ACC112 (cell line): ENCODE data around the gene HBE1.
"Not testable (repeated sequence)": the region's sequence is repeated elsewhere in the genome, so short reads cannot be mapped to it uniquely, and the experiment has no call there.

Source experiments
- H2AFZ ChIP-seq: fragments of 200-600 bp; sonication (generic); one replicate; pipeline ENCODE4 v1.6.0; 2017; ENCODE audit warnings: antibody characterized with exemption, low read length; ENCODE audit not compliant: unreplicated experiment
- H3K27ac ChIP-seq: fragments of 200-600 bp; sonication (generic); 2 replicates; pipeline ENCODE4 v1.5.1; 2014; ENCODE audit warnings: low read depth, mild to moderate bottlenecking, antibody characterized with exemption, low read length, moderate library complexity
- H3K27me3 ChIP-seq: fragments of 200-600 bp; sonication (generic); 2 replicates; pipeline ENCODE4 v1.6.1; 2014; ENCODE audit warnings: mild to moderate bottlenecking, antibody characterized with exemption, low read length, moderate library complexity, mixed read lengths; ENCODE audit not compliant: insufficient read depth
- H3K36me3 ChIP-seq: fragments of 200-600 bp; sonication (generic); 2 replicates; pipeline ENCODE4 v1.6.1; 2016; ENCODE audit warnings: mild to moderate bottlenecking, antibody characterized with exemption, low read length, moderate library complexity, mixed read lengths; ENCODE audit not compliant: insufficient read depth
- H3K4me1 ChIP-seq: fragments of 200-600 bp; sonication (generic); one replicate; pipeline ENCODE4 v1.6.1; 2016; ENCODE audit warnings: low read length, mixed read lengths; ENCODE audit not compliant: insufficient read depth, unreplicated experiment, control insufficient read depth
- H3K4me3 ChIP-seq: fragments of 200-600 bp; sonication (generic); 2 replicates; pipeline ENCODE4 v1.5.1; 2014; ENCODE audit warnings: mild to moderate bottlenecking, low read depth, low read length
- H3K79me2 ChIP-seq: fragments of 200-600 bp; sonication (generic); one replicate; pipeline ENCODE4 v1.6.0; 2016; ENCODE audit warnings: low read length; ENCODE audit not compliant: control insufficient read depth, unreplicated experiment, insufficient read depth

The HBE1 gene

DNA sequence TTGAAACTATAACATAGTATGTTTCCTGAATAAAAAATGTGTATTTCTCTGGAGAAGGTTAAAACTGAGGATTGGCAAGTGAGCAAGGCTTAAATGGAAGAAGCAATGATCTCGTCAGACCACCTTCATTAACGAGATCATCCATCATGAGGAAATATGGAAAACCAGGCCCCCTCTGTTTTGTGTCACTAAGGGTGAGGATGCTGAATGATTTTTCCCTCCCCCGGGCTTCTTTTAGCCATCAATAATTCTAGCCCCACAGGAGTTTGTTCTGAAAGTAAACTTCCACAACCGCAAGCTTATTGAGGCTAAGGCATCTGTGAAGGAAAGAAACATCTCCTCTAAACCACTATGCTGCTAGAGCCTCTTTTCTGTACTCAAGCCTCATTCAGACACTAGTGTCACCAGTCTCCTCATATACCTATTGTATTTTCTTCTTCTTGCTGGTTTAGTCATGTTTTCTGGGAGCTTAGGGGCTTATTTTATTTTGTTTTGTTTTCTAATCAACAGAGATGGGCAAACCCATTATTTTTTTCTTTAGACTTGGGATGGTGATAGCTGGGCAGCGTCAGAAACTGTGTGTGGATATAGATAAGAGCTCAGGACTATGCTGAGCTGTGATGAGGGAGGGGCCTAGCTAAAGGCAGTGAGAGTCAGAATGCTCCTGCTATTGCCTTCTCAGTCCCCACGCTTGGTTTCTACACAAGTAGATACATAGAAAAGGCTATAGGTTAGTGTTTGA is 5.8 kb upstream of the HBE1 start:
- Histone ChIP-seq H2AFZ (no peak overlapping the region), H3K79me2 (no peaks in the 10 kb centered on the region), H3K4me3 (no peak overlapping the region), H3K36me3 (no peaks in the 10 kb centered on the region), H3K27me3 (no peaks in the 10 kb centered on the region), H3K4me1 (peaks cover 14% of the 10 kb centered on the region), H3K27ac (no peak overlapping the region)

DNA sequence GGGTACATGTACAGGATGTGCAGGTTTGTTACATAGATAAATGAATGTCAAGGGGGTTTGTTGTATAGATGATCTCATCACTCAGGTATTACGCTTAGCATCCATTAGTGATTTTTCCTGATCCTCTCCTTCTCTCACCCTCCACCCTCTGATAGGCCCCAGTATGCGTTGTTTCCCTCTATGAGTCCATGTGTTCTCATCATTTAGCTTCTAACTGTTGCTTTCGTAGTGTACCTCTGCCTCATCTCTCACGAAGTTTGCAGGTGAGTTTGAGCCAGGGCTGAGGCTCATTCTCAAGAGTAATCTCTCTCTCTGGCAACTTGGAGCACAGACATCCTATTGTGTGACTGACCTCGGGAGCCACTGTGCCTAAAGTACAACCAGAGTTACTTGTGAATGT is 4.7 kb upstream of the HBE1 start:
- no peak overlapping the region for H3K27ac ChIP-seq
- H3K27me3 ChIP-seq = no peaks in the 10 kb centered on the region
- H3K4me3 ChIP-seq = no peak overlapping the region
- H2AFZ ChIP-seq = no peak overlapping the region
- H3K36me3 ChIP-seq = no peaks in the 10 kb centered on the region
- no peaks in the 10 kb centered on the region for H3K79me2 ChIP-seq
- H3K4me1 ChIP-seq = peaks cover 5% of the 10 kb centered on the region

DNA sequence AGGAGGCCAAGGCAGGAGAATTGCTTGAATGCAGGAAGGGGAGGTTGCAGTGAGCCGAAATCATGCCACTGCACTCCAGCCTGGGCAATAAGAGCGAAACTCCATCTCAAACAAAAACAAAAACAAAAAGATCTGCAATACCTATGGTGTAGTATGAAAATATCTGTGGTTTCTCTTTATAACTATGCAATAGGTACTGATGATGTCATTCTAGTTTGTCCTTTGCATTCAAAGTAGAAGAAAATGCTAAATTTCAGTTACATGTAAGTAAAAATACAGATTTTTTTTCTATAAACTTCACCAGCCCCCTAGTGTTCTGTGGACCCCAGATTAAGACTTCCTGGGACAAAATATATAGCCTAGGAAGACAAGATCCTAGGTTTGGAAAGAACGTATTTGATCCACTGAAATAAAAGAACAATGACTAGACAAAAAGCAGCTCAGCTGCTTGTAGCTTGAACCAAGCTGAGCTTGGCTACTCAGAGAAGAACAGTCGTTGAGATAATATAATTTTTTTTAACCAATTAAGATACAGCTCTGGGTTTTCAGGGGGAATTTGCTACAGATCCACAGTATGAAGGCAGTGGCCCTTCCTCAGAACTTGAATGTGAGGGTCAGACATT is 2.8 kb upstream of the HBE1 start:
- H3K27me3 ChIP-seq = no peaks in the 10 kb centered on the region

DNA sequence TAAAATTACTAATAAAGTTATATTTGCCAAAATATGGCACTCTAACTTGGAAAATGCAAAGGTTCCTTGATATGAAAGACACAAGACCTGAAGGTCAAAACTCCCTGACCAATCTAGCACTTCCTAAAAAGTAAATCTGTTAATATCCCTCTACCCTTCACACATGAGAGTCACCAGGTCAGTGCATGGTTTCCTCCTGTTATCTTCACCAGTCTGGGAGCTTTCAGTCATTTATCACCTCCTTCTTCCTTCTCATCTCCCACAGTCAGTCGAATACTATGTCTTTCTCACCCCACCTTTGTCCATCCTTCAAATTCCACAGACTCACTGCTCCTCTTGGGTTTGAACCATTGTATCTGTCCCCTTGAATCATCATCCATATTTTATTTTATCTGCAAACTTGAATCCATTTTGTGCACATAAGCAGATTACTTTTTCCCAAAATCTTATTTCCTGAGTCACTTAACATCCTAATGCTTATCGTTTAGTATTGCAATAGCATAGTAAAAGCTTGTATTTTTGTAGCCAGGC is 2.6 kb downstream of the HBE1 start:
- Histone ChIP-seq H3K79me2 (no peaks in the 10 kb centered on the region), H3K27me3 (no peaks in the 10 kb centered on the region), H3K4me1 (no peaks in the 10 kb centered on the region), H3K4me3 (no peak overlapping the region), H3K36me3 (no peaks in the 10 kb centered on the region), H3K27ac (no peak overlapping the region), H2AFZ (no peak overlapping the region)

More for the DNA sequence above, 2.8 kb upstream of the HBE1 start:
- Histone ChIP-seq H3K4me3 (no peak overlapping the region), H3K27ac (no peak overlapping the region), H3K4me1 (no peaks in the 10 kb centered on the region), H3K79me2 (no peaks in the 10 kb centered on the region), H3K36me3 (no peaks in the 10 kb centered on the region), H2AFZ (no peak overlapping the region)

- no peaks in the 10 kb centered on the region for H3K27me3 ChIP-seq
- H2AFZ ChIP-seq = no peak overlapping the region
- no peaks in the 10 kb centered on the region for H3K4me1 ChIP-seq
- H3K27ac ChIP-seq = no peak overlapping the region
- no peaks in the 10 kb centered on the region for H3K36me3 ChIP-seq
- H3K79me2 ChIP-seq = no peaks in the 10 kb centered on the region
- H3K4me3 ChIP-seq = no peak overlapping the region
Observed at GRCh38 chr11:5266609-5267008, 3.1 kb downstream of the HBE1 start.

DNA sequence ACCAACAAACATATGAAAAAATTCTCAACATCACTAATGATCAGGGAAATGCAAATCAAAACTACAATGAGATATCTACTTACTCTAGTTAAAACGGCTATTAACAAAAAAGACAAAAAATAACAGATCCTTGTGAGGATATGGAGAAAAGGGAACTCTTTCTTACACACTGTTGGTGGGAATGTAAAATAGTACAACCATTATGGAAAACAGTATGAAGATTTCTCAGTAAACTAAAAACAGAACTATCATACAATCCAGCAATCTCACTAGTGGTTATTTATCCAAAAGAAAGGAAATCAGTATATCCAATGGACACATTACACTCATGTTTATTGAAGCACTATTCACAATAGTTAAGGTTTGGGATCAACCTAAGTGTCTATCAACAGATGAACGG is 3.9 kb downstream of the HBE1 start:
- Histone ChIP-seq H3K27me3 (no peaks in the 10 kb centered on the region), H3K4me3 (no peak overlapping the region), H3K36me3 (no peaks in the 10 kb centered on the region)

GRCh38 chr11:5258543-5259262 is 11.0 kb downstream of the HBE1 start:
- Histone ChIP-seq H3K27me3 (no peaks in the 10 kb centered on the region), H3K4me1 (no peaks in the 10 kb centered on the region), H2AFZ (no peak overlapping the region), H3K27ac (no peak overlapping the region), H3K79me2 (no peaks in the 10 kb centered on the region), H3K4me3 (no peak overlapping the region), H3K36me3 (no peaks in the 10 kb centered on the region)

More for the DNA sequence above, 3.9 kb downstream of the HBE1 start:
- H3K4me1 ChIP-seq = no peaks in the 10 kb centered on the region
- H3K27ac ChIP-seq = no peak overlapping the region
- no peak overlapping the region for H2AFZ ChIP-seq
- no peaks in the 10 kb centered on the region for H3K79me2 ChIP-seq

- H3K4me1 ChIP-seq = no peaks in the 10 kb centered on the region
- H3K27me3 ChIP-seq = peaks cover 5% of the 10 kb centered on the region; the same call in 1 of the 2 replicates
- H2AFZ ChIP-seq = no peak overlapping the region
- no peak overlapping the region for H3K4me3 ChIP-seq
- H3K79me2 ChIP-seq = no peaks in the 10 kb centered on the region
- H3K36me3 ChIP-seq = no peaks in the 10 kb centered on the region
- no peak overlapping the region for H3K27ac ChIP-seq
Observed at GRCh38 chr11:5257296-5257695, 12.4 kb downstream of the HBE1 start.

DNA sequence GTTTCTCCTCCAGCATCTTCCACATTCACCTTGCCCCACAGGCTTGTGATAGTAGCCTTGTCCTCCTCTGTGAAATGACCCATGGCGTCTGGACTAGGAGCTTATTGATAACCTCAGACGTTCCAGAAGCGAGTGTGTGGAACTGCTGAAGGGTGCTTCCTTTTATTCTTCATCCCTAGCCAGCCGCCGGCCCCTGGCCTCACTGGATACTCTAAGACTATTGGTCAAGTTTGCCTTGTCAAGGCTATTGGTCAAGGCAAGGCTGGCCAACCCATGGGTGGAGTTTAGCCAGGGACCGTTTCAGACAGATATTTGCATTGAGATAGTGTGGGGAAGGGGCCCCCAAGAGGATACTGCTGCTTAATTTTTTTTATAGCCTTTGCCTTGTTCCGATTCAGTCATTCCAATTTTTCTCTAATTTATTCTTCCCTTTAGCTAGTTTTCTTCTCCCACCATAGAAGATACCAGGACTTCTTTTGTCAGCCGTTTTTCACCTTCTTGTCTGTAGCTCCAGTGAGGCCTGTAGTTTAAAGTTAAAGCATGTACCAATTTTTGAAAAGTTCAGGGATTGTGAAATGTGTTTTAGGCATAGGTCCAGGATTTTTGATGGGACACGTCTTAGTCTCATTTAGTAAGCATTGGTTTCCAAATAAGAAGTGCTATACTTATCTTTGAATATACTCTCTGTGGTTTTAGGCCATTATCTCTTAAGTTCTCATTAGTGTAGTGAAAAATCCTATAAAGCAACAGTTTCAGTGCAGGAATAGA is 14.9 kb downstream of the HBE1 start, which contains the start of gene HBG2:
Gene HBG2 (minus strand): TSS at position 136 of the 768 bp plus-strand sequence. CDS start 53 bp downstream, at position 83.
- H3K27ac ChIP-seq, H3K4me3 ChIP-seq, H3K36me3 ChIP-seq, H3K4me1 ChIP-seq, H2AFZ ChIP-seq, H3K79me2 ChIP-seq: not testable (repeated sequence)
- H3K27me3 ChIP-seq = peaks cover 15% of the 10 kb centered on the region

DNA sequence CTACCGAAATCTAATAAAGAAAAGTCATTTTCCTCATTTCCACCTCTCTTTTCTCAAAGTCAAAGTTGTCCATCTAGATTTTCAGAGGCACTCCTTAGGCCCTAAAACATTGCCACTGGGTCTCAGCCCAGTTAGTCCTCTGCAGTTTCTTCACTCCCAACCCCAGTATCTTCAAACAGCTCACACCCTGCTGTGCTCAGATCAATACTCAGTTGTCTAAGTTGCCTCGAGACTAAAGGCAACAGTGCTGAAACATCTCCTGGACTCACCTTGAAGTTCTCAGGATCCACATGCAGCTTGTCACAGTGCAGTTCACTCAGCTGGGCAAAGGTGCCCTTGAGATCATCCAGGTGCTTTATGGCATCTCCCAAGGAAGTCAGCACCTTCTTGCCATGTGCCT is 15.7 kb downstream of the HBE1 start:
- not testable (repeated sequence) for H3K27ac ChIP-seq, H3K36me3 ChIP-seq, H3K4me3 ChIP-seq, H3K79me2 ChIP-seq, H2AFZ ChIP-seq, H3K4me1 ChIP-seq
- H3K27me3 ChIP-seq = peaks cover 15% of the 10 kb centered on the region
